PC-3 (cell line): ENCODE results near the gene IL17REL. TPM values are rescaled to one million over a fixed set of nuclear protein-coding genes. Genes with fewer than 3 reads are reported as not detected.

Source experiments
- ATAC-seq: fragments of 200-7000 bp; cut with Tn5 transposase; 2 replicates; pipeline ENCODE4 v1.9.1; 2020; ENCODE audit warnings: mild to moderate bottlenecking, moderate library complexity
- BruUV-seq: library from RNA; stranded (reverse); fragments of 400-500 nt; replicated peaks from 2 replicates; lab custom pipeline; 2021; lab: Mats Ljungman, UMichigan
- CTCF ChIA-PET: fragments of 300-600 bp; sonication (Branson Sonifier 250); formaldehyde crosslinking; loops from one replicate; lab custom pipeline; 2022; ENCODE audit warnings: antibody characterized with exemption; lab: Charles Lee
- POLR2A ChIA-PET: fragments of 300-600 bp; sonication (Branson Sonifier 250); formaldehyde crosslinking; loops from one replicate; lab custom pipeline; 2022; ENCODE audit warnings: antibody characterized with exemption; ENCODE audit not compliant: unreplicated experiment; lab: Charles Lee
- DNase-seq: peaks from one replicate; pipeline ENCODE4 v3.0.0-alpha.2; 2015
- H2AFZ ChIP-seq: fragments of 300-600 bp; sonication (generic); 2 replicates; pipeline ENCODE4 v1.6.0; 2016; ENCODE audit warnings: antibody characterized with exemption, low read length
- H3F3A ChIP-seq: fragments of 300-600 bp; sonication (generic); one replicate; pipeline ENCODE4 v1.6.0; 2017; ENCODE audit warnings: antibody characterized with exemption, low read length, control low read depth, mild to moderate bottlenecking; ENCODE audit not compliant: unreplicated experiment
- H3K27ac ChIP-seq: fragments of 300-600 bp; sonication (generic); 2 replicates; pipeline ENCODE4 v1.5.1; 2016; ENCODE audit warnings: mild to moderate bottlenecking, low read length
- H3K27me3 ChIP-seq: fragments of 300-600 bp; sonication (generic); 2 replicates; pipeline ENCODE4 v1.6.1; 2016; ENCODE audit warnings: low read length, mixed read lengths
- H3K36me3 ChIP-seq: fragments of 300-600 bp; sonication (generic); 2 replicates; pipeline ENCODE4 v1.6.1; 2016; ENCODE audit warnings: low read depth, mixed run types, low read length, mixed read lengths
- H3K4me1 ChIP-seq: fragments of 300-600 bp; sonication (generic); 2 replicates; pipeline ENCODE4 v1.5.1; 2016; ENCODE audit warnings: low read length; ENCODE audit not compliant: insufficient read depth
- H3K4me2 ChIP-seq: fragments of 300-600 bp; sonication (generic); 2 replicates; pipeline ENCODE4 v1.6.0; 2016; ENCODE audit warnings: low read length
- H3K4me3 ChIP-seq: fragments of 300-600 bp; sonication (generic); 2 replicates; pipeline ENCODE4 v1.5.1; 2016; ENCODE audit warnings: mild to moderate bottlenecking, low read length, mixed read lengths
- H3K79me2 ChIP-seq: fragments of 300-600 bp; sonication (generic); 2 replicates; pipeline ENCODE4 v1.6.1; 2017; ENCODE audit warnings: low read length, mixed read lengths
- H3K9ac ChIP-seq: fragments of 300-600 bp; sonication (generic); 2 replicates; pipeline ENCODE4 v1.6.0; 2016; ENCODE audit warnings: mild to moderate bottlenecking, low read length
- H3K9me2 ChIP-seq: fragments of 300-600 bp; sonication (generic); replicated peaks from 2 replicates; pipeline ENCODE4 v1.6.1; 2016; ENCODE audit warnings: mixed run types, low read length, mixed read lengths
- H3K9me3 ChIP-seq: fragments of 300-600 bp; sonication (generic); 2 replicates; pipeline ENCODE4 v1.6.1; 2016; ENCODE audit warnings: low read length, mixed read lengths
- H4K20me1 ChIP-seq: fragments of 300-600 bp; sonication (generic); 2 replicates; pipeline ENCODE4 v1.6.1; 2016; ENCODE audit warnings: low read length, mixed read lengths
- EZH2 ChIP-seq: fragments of 300-600 bp; sonication (generic); IDR thresholded peaks from one replicate; pipeline ENCODE4 v1.6.1; 2017; ENCODE audit warnings: antibody characterized with exemption, mild to moderate bottlenecking, low read length; ENCODE audit not compliant: unreplicated experiment
- EZH2phosphoT487 ChIP-seq: fragments of 300-600 bp; sonication (generic); IDR thresholded peaks from 2 replicates; pipeline ENCODE4 v1.6.1; 2018; ENCODE audit warnings: mild to moderate bottlenecking, antibody characterized with exemption, low read length, borderline replicate concordance
- intact Hi-C: fragments of 100-400 bp; cut with micrococcal nuclease; formaldehyde crosslinking; loops from 2 replicates; pipeline ENCODE4 v1.9.0; 2023
- total RNA-seq: library from RNA; depleted of rRNA; stranded (reverse); fragments of >200 nt; gene quantifications from 2 replicates; pipeline ENCODE4 v1.2.3, GENCODE V29; 2014
- TF ChIP-seq, protein P1 (sequence below): fragments of 300-600 bp; sonication (generic); conservative IDR thresholded peaks from 2 replicates; pipeline ENCODE4 v1.5.1; 2017; ENCODE audit warnings: antibody characterized with exemption, low read depth, mild to moderate bottlenecking, low read length

Gene IL17REL
- total RNA-seq, 1 experiment from 2014 or later: 0.04 TPM

- no peaks in the 10 kb centered on the region for H3K9me3 ChIP-seq
- POLR2A ChIA-PET: interaction anchor here (0.7 kb wide), 1 partner anchor 19 kb away, joined by 4 read pairs; no protein-coding TSS in a partner anchor
- no peak overlapping the region for H2AFZ ChIP-seq
- no peaks in the 10 kb centered on the region for H3K36me3 ChIP-seq
- CTCF ChIA-PET: no interaction called here
- BruUV-seq: no TSS peak
- no peaks in the 10 kb centered on the region for H3K9me2 ChIP-seq
- peak overlapping the region; percentile 66 for H3K27ac ChIP-seq
- no peak overlapping the region for H3K9ac ChIP-seq
- intact Hi-C loops: no loop called here
- DNase-seq: peak; percentile 54
- peaks cover 19% of the 10 kb centered on the region for H3K4me1 ChIP-seq
- H3K27me3 ChIP-seq: no peaks in the 10 kb centered on the region
- no peaks in the 10 kb centered on the region for H4K20me1 ChIP-seq
- ATAC-seq: peak; percentile 65
- H3K79me2 ChIP-seq: no peaks in the 10 kb centered on the region
- H3K4me3 ChIP-seq: no peak overlapping the region
- no peak overlapping the region for H3K4me2 ChIP-seq
- TF ChIP-seq, protein P1, sequence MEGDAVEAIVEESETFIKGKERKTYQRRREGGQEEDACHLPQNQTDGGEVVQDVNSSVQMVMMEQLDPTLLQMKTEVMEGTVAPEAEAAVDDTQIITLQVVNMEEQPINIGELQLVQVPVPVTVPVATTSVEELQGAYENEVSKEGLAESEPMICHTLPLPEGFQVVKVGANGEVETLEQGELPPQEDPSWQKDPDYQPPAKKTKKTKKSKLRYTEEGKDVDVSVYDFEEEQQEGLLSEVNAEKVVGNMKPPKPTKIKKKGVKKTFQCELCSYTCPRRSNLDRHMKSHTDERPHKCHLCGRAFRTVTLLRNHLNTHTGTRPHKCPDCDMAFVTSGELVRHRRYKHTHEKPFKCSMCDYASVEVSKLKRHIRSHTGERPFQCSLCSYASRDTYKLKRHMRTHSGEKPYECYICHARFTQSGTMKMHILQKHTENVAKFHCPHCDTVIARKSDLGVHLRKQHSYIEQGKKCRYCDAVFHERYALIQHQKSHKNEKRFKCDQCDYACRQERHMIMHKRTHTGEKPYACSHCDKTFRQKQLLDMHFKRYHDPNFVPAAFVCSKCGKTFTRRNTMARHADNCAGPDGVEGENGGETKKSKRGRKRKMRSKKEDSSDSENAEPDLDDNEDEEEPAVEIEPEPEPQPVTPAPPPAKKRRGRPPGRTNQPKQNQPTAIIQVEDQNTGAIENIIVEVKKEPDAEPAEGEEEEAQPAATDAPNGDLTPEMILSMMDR: no peak
- no peak for TF ChIP-seq EZH2phosphoT487
- TF ChIP-seq EZH2: no peak
- H3F3A ChIP-seq: no peaks in the 10 kb centered on the region
Measured at GRCh38 chr22:50007057-50007511, 5.5 kb downstream of the IL17REL start.

- H3F3A ChIP-seq: no peaks in the 10 kb centered on the region
- intact Hi-C loops: no loop called here
- no peaks in the 10 kb centered on the region for H3K79me2 ChIP-seq
- BruUV-seq: no TSS peak
- no peak overlapping the region for H2AFZ ChIP-seq
- H3K36me3 ChIP-seq: no peaks in the 10 kb centered on the region
- no peaks in the 10 kb centered on the region for H3K9me3 ChIP-seq
- ATAC-seq (no peak), DNase-seq (no peak)
- H4K20me1 ChIP-seq: no peaks in the 10 kb centered on the region
- ChIA-PET CTCF (no interaction called here), POLR2A (no interaction called here)
- no peaks in the 10 kb centered on the region for H3K27me3 ChIP-seq
- peaks cover 19% of the 10 kb centered on the region for H3K4me1 ChIP-seq
- no peak overlapping the region for H3K4me3 ChIP-seq
- no peak overlapping the region for H3K4me2 ChIP-seq
- H3K27ac ChIP-seq: no peak overlapping the region
- TF ChIP-seq EZH2phosphoT487 (no peak), EZH2 (no peak)
- TF ChIP-seq, protein P1: no peak
- no peak overlapping the region for H3K9ac ChIP-seq
- no peaks in the 10 kb centered on the region for H3K9me2 ChIP-seq
Measured at GRCh38 chr22:50004918-50005317, 7.6 kb downstream of the IL17REL start.

DNA sequence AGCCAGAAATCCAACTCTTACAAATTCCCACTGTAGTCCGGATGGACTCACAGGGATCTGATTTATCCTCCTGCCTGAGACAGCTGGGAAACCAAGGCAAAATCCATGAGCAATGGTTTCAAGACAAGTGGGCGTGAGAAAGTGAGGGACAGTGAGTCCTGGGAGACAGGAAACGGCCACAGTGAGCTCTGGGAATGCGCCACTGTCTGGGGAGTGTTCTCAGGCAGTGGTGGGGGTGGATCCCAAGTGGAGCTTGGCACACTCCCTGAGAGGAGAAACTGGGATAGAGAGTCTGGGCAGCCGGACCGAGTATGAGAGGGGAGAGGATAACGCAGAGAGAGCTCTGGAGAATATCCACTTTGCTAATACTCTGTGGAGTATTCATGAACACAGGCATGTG is 9.8 kb downstream of the IL17REL start:
- TF ChIP-seq EZH2: no peak
- no peak for TF ChIP-seq EZH2phosphoT487
- TF ChIP-seq, protein P1: no peak
- H3K9me3 ChIP-seq: no peaks in the 10 kb centered on the region
- POLR2A ChIA-PET: no interaction called here
- H3K27me3 ChIP-seq: no peaks in the 10 kb centered on the region
- H3K4me1 ChIP-seq: peaks cover 9% of the 10 kb centered on the region
- H2AFZ ChIP-seq: no peak overlapping the region
- CTCF ChIA-PET: no interaction called here
- H3K4me2 ChIP-seq: no peak overlapping the region
- no peaks in the 10 kb centered on the region for H4K20me1 ChIP-seq
- no peaks in the 10 kb centered on the region for H3K36me3 ChIP-seq
- no peaks in the 10 kb centered on the region for H3K9me2 ChIP-seq
- no peaks in the 10 kb centered on the region for H3K79me2 ChIP-seq
- no peak for ATAC-seq
- H3F3A ChIP-seq: no peaks in the 10 kb centered on the region
- intact Hi-C loops: no loop called here
- BruUV-seq: no TSS peak
- DNase-seq: no peak
- no peak overlapping the region for H3K9ac ChIP-seq
- H3K4me3 ChIP-seq: no peak overlapping the region
- no peak overlapping the region for H3K27ac ChIP-seq
